ENCODE results near the gene POLR3A. TPM values are rescaled to one million over a fixed set of nuclear protein-coding genes. Genes with fewer than 3 reads are reported as not detected.
A peak's percentile ranks its signal among the peaks of the same experiment; 100 is the strongest.

POLR3A gene
- total RNA-seq, 1 donor from 2014 or later, result 19.5 TPM

DNA sequence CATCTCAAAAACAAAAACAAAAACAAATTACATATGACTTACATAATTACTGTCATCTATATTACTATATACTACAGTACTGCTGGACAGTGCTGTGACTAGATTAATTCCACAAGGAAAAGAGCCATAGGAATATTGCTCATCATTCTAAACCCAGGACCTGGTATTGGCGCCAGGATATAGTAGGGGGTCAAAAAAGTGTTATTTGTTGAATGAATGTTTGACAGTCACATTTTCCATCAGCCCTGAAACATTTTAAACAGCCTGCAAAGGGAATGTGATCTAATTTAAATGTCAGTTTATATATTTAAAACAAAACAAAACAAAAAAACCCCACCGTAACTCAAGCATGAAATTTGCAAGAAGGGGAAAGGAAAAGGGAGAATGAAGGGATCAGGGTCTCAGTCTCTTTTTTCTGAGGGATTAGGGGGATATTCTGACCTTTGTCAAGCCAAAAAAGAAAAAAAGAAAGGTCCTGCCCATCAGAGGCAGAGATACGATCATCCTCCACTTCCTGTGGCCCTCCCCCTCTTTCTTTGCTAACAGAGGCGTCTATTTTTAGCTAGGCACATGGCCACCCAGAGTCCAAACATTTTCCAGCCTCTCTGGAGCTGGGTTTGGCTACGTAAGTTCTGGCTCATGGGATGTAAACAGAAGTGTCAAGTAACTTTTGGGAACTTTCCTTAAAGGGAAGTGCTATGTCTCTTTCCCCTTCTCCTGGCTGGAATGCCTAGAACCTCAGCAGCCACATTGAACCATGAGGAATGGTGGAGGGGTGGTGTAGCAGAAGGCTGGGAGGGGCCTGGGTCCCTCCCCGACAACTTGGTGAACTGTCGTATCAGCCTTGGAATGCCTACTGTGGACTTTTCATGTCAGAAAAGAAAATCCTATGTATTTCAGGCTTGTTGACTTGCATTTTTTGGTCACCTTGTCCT, 58.2 kb downstream of the POLR3A start:
- H3K4me3 Mint-ChIP-seq (ENCODE audit: unreplicated experiment), result peak overlapping the region; percentile 55
- DNase-seq (ENCODE audit: extremely low spot score, unreplicated experiment), result no peak
- H3K27me3 Mint-ChIP-seq (ENCODE audit: unreplicated experiment), result no peaks in the 10 kb centered on the region
- peaks cover 5% of the 10 kb centered on the region for H3K36me3 Mint-ChIP-seq (ENCODE audit: unreplicated experiment)
- TF ChIP-seq, protein P1, sequence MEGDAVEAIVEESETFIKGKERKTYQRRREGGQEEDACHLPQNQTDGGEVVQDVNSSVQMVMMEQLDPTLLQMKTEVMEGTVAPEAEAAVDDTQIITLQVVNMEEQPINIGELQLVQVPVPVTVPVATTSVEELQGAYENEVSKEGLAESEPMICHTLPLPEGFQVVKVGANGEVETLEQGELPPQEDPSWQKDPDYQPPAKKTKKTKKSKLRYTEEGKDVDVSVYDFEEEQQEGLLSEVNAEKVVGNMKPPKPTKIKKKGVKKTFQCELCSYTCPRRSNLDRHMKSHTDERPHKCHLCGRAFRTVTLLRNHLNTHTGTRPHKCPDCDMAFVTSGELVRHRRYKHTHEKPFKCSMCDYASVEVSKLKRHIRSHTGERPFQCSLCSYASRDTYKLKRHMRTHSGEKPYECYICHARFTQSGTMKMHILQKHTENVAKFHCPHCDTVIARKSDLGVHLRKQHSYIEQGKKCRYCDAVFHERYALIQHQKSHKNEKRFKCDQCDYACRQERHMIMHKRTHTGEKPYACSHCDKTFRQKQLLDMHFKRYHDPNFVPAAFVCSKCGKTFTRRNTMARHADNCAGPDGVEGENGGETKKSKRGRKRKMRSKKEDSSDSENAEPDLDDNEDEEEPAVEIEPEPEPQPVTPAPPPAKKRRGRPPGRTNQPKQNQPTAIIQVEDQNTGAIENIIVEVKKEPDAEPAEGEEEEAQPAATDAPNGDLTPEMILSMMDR (IDR thresholded peaks at IDR 0.05), result no peak
- no peaks in the 10 kb centered on the region for H3K9me3 Mint-ChIP-seq (ENCODE audit: unreplicated experiment)
- peaks cover 21% of the 10 kb centered on the region for H3K4me1 Mint-ChIP-seq (ENCODE audit: unreplicated experiment)
- H3K27ac Mint-ChIP-seq (ENCODE audit: unreplicated experiment), result peak overlapping the region; percentile 91

DNA sequence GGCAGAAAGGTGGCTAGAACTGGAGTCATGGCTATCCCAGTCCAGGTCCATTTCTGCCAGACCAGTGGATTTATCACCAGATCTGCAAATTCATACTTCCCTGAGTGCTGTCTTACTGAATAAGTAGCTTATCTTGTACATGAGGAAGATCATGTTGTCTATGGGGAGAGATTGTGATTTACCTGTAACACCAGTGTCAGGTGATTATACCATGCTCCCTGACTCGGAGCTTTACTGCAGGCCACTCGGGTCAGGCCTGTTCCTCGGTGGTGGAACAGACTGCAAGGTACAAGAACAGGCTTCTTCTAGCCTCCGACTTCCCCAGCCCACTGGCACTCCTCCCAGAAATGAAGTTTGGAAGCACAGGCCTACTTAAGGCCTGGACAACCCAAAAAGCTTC, 60.2 kb downstream of the POLR3A start:
- no peak overlapping the region for H3K27ac Mint-ChIP-seq (ENCODE audit: unreplicated experiment)
- H3K27me3 Mint-ChIP-seq (ENCODE audit: unreplicated experiment), result no peaks in the 10 kb centered on the region
- TF ChIP-seq, protein P1 (IDR thresholded peaks at IDR 0.05), result no peak
- H3K9me3 Mint-ChIP-seq (ENCODE audit: unreplicated experiment), result peaks cover 5% of the 10 kb centered on the region
- H3K4me1 Mint-ChIP-seq (ENCODE audit: unreplicated experiment), result peaks cover 17% of the 10 kb centered on the region
- DNase-seq (ENCODE audit: extremely low spot score, unreplicated experiment), result no peak
- H3K4me3 Mint-ChIP-seq (ENCODE audit: unreplicated experiment), result no peak overlapping the region
- H3K36me3 Mint-ChIP-seq (ENCODE audit: unreplicated experiment), result no peaks in the 10 kb centered on the region

DNA sequence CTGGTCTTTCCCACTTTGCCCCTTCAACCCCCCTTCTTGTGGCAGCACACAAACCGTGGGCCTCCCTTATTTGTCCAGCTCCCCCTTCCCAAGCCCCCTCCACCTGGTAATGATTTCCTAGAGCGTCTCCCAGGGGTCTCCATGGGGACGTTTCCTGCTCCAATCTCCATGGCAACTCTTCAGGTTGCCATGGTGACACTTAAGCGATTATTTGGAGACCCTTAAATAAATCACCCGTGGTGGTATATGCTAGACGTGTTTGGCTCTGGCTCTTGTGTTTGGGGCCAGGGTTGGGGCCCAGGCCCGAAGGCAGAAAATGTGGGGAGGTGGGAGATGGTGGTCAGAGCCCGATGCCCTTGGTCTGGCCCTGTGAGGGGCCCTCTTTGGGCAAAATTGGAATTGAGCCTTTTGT, 61.7 kb downstream of the POLR3A start:
- peaks cover 8% of the 10 kb centered on the region for H3K9me3 Mint-ChIP-seq (ENCODE audit: unreplicated experiment)
- no peak overlapping the region for H3K4me3 Mint-ChIP-seq (ENCODE audit: unreplicated experiment)
- H3K27me3 Mint-ChIP-seq (ENCODE audit: unreplicated experiment), result no peaks in the 10 kb centered on the region
- peaks cover 17% of the 10 kb centered on the region for H3K4me1 Mint-ChIP-seq (ENCODE audit: unreplicated experiment)
- no peak for DNase-seq (ENCODE audit: extremely low spot score, unreplicated experiment)
- TF ChIP-seq, protein P1 (IDR thresholded peaks at IDR 0.05), result no peak
- no peak overlapping the region for H3K27ac Mint-ChIP-seq (ENCODE audit: unreplicated experiment)
- H3K36me3 Mint-ChIP-seq (ENCODE audit: unreplicated experiment), result no peaks in the 10 kb centered on the region

DNA sequence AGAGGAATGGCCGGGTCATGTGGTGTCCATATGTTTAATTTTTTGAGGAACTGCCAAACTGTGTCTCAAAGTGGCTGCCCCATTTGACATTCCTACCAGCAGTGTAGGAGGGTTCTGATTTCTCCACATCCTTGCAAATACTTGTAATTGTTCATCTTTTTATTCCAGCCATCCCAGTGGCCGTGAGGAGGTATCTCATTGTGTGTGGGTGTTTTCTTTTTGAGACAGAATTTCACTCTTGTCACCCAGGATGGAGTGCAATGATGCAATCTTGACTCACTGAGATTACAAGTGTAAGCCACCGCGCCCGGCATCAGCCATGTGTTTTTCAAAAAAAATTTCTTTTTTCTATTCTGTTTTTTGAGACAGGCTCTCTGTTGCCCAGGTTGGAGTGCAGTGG, 64.0 kb downstream of the POLR3A start:
- TF ChIP-seq, protein P1 (IDR thresholded peaks at IDR 0.05), result no peak
- H3K27me3 Mint-ChIP-seq (ENCODE audit: unreplicated experiment), result no peaks in the 10 kb centered on the region
- no peak overlapping the region for H3K27ac Mint-ChIP-seq (ENCODE audit: unreplicated experiment)
- peaks cover 2% of the 10 kb centered on the region for H3K4me1 Mint-ChIP-seq (ENCODE audit: unreplicated experiment)
- H3K36me3 Mint-ChIP-seq (ENCODE audit: unreplicated experiment), result no peaks in the 10 kb centered on the region
- H3K9me3 Mint-ChIP-seq (ENCODE audit: unreplicated experiment), result peaks cover 8% of the 10 kb centered on the region
- H3K4me3 Mint-ChIP-seq (ENCODE audit: unreplicated experiment), result no peak overlapping the region
- no peak for DNase-seq (ENCODE audit: extremely low spot score, unreplicated experiment)

DNA sequence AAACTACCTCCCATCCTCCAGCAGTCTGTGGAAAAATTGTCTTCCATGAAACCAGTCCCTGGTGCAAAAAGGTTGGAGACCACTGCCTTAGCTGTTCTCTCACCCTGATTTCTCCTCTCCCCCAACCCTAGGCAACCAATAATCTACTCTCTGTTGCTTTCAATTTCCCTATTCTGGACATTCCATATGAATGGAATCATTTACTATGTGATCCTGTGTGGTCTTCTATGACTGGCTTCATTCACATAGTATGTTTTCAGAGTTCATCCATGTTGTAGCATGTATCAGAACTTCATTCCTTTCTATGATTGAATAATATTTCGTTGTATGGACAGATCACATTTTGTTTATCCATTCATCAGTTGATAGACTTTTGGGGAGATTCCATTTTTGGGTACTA, 64.5 kb downstream of the POLR3A start:
- Mint-ChIP-seq H3K27ac (ENCODE audit: unreplicated experiment) (no peak overlapping the region), H3K27me3 (ENCODE audit: unreplicated experiment) (no peaks in the 10 kb centered on the region), H3K4me3 (ENCODE audit: unreplicated experiment) (no peak overlapping the region), H3K4me1 (ENCODE audit: unreplicated experiment) (peaks cover 2% of the 10 kb centered on the region), H3K36me3 (ENCODE audit: unreplicated experiment) (no peaks in the 10 kb centered on the region), H3K9me3 (ENCODE audit: unreplicated experiment) (peaks cover 8% of the 10 kb centered on the region)
- TF ChIP-seq, protein P1 (IDR thresholded peaks at IDR 0.05), result no peak
- no peak for DNase-seq (ENCODE audit: extremely low spot score, unreplicated experiment)
